SU-DHL-6 (cell line): ENCODE data around the gene RPLP1.

Experiments
- CTCF ChIP-seq: fragments of 200-600 bp; sonication (generic); IDR thresholded peaks from one replicate; pipeline ENCODE4 v1.5.1; 2017; ENCODE audit warnings: antibody characterized with exemption, mild to moderate bottlenecking, low read length, moderate library complexity; ENCODE audit not compliant: insufficient read depth, poor library complexity, severe bottlenecking
- EZH2phosphoT487 ChIP-seq: fragments of 200-600 bp; sonication (generic), shearing (Covaris generic); conservative IDR thresholded peaks from 2 replicates; pipeline ENCODE4 v1.6.1; 2018; ENCODE audit warnings: mild to moderate bottlenecking, antibody characterized with exemption, low read length, moderate library complexity, mixed read lengths

GRCh38 chr15:69497667-69498066 lies 45.0 kb downstream of the RPLP1 start:
- TF ChIP-seq CTCF: no peak
- TF ChIP-seq EZH2phosphoT487: no peak
